ENCODE data around the gene TRPM1.

TRPM1 gene

DNA sequence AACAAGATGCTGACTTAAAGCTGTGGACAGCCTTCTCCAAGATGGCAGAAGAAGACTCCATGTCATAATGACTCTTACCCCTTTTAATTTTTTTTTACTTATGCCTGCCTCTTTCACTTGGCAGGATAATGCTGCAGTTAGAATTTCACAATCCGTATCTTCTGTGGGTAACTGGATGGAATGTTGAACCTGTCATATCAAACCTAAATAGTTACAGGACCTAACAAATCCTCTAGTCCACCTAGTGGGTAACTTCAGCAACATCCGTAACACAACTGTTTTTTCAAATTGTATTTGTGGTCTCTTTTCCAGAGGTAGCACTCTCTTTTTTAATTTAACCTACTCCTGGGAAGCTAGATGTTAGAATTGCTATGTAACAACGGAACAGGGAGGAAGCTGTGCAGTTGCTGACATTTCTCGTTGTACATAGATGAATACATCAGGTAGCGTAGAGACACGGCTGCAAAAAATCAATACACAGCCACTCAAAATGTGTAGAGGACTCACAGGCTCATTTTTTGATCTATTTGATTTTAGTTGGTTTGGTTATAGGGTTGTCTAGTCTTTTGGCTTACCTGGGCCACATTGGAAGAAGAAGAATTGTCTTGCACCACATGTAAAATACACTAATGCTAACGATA lies 43.9 kb upstream of the TRPM1 start:
- TF ChIP-seq, protein P1, sequence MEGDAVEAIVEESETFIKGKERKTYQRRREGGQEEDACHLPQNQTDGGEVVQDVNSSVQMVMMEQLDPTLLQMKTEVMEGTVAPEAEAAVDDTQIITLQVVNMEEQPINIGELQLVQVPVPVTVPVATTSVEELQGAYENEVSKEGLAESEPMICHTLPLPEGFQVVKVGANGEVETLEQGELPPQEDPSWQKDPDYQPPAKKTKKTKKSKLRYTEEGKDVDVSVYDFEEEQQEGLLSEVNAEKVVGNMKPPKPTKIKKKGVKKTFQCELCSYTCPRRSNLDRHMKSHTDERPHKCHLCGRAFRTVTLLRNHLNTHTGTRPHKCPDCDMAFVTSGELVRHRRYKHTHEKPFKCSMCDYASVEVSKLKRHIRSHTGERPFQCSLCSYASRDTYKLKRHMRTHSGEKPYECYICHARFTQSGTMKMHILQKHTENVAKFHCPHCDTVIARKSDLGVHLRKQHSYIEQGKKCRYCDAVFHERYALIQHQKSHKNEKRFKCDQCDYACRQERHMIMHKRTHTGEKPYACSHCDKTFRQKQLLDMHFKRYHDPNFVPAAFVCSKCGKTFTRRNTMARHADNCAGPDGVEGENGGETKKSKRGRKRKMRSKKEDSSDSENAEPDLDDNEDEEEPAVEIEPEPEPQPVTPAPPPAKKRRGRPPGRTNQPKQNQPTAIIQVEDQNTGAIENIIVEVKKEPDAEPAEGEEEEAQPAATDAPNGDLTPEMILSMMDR (IDR thresholded peaks at IDR 0.05) = no peak

DNA sequence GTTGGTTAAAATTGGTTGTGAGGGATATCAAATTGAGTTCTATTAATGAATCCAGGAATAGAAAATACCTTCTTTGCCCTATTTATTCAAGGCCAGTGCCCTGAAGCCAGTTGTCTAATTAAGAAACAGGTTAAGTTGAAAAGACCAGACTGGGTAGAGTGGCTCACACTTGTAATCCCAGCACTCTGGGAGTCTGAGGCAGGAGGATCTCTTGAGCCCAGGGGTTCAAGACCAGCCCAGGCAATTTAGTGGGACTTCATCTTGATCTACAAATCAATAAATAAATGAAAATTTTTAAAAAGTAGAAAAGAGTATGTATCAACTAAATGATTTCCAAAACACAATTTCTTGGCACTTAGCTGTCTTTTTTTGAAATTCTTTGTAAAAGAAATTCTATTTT lies 40.3 kb upstream of the TRPM1 start:
- TF ChIP-seq, protein P1 (IDR thresholded peaks at IDR 0.05) = no peak

DNA sequence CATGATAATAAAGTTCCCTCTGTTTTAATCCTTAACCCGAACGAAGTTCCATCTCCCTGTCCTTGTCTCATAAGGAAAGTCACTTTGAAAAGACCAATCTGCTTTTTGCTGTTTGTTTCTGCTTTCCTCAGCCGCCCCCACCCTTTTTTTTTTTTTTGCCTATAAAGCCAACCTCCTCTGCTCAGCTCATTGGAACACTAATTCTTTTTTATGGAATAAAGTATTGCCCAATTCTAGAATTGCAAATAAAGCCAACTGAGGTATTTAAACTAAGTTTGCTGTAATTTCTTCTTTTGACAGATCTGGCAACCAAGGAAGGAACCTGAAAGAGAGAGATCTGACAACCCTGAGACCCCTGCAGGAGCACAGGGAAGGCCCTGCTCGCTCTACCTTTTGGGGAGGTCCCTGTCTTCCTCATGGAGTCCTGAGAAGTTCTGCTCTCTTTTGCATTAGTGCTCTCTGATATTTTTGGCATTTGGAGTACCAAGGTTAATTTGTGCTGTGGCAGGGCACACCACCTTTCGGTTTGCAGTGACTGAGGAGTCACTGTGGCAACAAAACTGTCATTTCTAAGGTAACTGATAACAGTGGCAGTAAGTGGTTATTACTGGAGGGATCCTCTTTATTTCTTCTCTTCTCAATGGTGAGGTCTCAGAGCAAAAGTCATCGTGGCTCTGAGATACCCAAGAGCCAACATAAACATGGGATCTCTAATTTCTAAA lies 35.2 kb upstream of the TRPM1 start:
- TF ChIP-seq, protein P1 (IDR thresholded peaks at IDR 0.05) = no peak

DNA sequence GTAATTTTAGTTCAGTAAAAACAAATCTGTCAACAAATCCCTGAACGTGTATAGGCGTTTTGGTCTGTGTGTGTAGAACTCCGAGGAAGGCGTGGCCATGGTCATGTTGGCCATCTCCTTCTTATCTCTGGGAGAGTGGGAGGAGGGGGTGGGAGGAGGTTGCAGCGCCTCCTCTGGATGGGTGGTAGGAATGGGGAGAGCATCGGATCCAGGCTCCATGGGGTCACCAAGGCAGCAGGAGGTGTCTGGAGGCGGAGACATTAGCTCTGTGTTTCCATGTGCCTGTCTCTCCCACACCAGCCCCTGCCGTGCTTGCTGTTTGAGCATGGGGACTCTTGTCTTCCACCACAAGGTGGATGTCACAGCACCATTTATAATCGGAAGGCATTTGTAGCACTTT lies 34.5 kb upstream of the TRPM1 start:
- TF ChIP-seq, protein P1 (IDR thresholded peaks at IDR 0.05) = no peak; the same call in 1 of the 2 replicates

DNA sequence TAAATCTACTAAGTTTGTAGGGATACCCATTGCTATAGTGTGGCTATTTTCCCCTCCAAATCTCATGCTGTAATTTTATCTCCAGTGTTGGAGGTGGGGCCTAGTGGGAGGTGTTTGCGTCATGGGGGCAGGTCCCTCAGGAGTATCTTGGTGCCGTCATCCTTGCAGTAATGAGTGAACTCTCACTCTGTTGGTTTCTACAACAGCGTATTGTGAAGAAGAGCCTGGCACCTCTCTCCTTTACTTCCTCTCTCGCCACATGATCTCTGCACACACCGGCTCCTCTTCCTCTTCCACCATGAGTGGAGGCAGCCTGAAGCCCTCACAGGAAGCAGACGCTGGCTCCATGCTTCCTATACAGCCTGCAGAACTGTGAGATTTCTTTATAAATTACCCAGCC lies 34.0 kb upstream of the TRPM1 start:
- TF ChIP-seq, protein P1 (IDR thresholded peaks at IDR 0.05) = no peak

DNA sequence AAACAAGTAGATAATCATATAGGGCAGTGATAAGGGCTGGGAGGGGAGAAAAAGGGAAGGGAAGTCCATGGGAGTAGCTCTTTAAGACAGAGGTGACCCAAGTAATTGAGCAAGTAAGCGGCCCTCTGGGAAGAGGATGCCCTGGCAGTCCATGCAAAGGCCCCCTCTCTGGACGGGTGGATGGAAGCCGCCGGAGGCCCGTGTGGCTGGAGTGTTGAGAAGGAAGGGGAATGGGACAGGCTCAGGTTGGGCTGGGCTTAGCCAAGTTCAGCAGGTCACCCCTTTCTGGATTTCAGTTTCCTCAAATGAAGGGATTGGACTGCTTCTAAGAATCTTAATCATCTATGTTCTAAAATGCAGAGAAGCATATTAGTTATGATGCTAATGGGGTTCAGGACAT lies 32.4 kb upstream of the TRPM1 start:
- TF ChIP-seq, protein P1 (IDR thresholded peaks at IDR 0.05) = no peak

DNA sequence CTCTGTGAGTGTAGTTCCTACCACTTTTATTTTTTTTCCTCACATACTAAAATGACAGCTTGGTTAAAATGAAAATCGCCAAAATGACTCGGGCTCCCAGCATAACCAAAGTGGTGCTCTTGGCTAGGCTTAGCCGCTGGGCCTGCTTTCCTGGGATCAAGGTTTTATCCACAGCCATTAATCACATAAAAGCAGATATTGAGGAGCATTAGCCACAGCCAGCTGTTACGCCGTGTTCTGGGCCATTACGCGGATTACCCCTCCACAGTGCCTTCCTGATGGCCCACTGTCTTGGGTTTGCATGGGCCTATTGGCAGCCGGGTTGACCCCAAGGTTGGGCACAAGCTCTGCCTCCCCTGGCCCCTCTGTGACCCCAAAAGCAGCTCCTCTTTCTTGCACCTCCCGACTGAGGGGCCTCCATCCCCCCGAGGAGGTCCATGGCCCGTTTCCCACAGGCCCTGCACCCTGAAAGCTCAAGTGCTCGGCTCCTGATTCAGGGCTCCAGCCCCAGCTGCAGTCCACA lies 30.4 kb upstream of the TRPM1 start:
- TF ChIP-seq, protein P1 (IDR thresholded peaks at IDR 0.05) = no peak
